NB4 (cell line): ENCODE measurements around the gene SH3BGRL3.

Experiments
- DNase-seq: peaks from one replicate; pipeline ENCODE4 v3.0.0; 2010; ENCODE audit warnings: low read depth
- H3K4me3 ChIP-seq: one replicate; pipeline ENCODE4 v1.5.1; 2011; ENCODE audit warnings: mild to moderate bottlenecking, low read depth, low read length, moderate library complexity
- CTCF ChIP-seq: IDR thresholded peaks from one replicate; pipeline ENCODE4 v1.5.1; 2012; ENCODE audit warnings: low read depth, low read length
- MAX ChIP-seq: IDR thresholded peaks from 2 replicates; pipeline ENCODE4 v1.6.1; 2011; ENCODE audit warnings: low read depth, low read length
- MYC ChIP-seq: IDR thresholded peaks from 2 replicates; pipeline ENCODE4 v1.6.1; 2011; ENCODE audit warnings: low read depth, low read length
- POLR2A ChIP-seq: IDR thresholded peaks from 2 replicates; pipeline ENCODE4 v1.6.1; 2011; ENCODE audit warnings: mild to moderate bottlenecking; ENCODE audit not compliant: insufficient read length; ENCODE audit errors: extremely low read depth

Gene SH3BGRL3

GRCh38 chr1:26252718-26253117 is 27.2 kb upstream of the SH3BGRL3 start:
- H3K4me3 ChIP-seq, result no peak overlapping the region
- no peak for TF ChIP-seq MAX
- no peak for TF ChIP-seq MYC
- no peak for TF ChIP-seq CTCF
- no peak for TF ChIP-seq POLR2A
- no peak for DNase-seq

GRCh38 chr1:26254404-26254803 is 25.5 kb upstream of the SH3BGRL3 start:
- TF ChIP-seq MYC, result no peak
- TF ChIP-seq CTCF, result no peak
- no peak for TF ChIP-seq MAX
- no peak for TF ChIP-seq POLR2A
- no peak overlapping the region for H3K4me3 ChIP-seq
- no peak for DNase-seq

- TF ChIP-seq MYC (no peak), POLR2A (no peak), MAX (no peak), CTCF (no peak)
Measured at GRCh38 chr1:26257222-26257621, 22.7 kb upstream of the SH3BGRL3 start.

GRCh38 chr1:26259005-26259404 is 20.9 kb upstream of the SH3BGRL3 start:
- H3K4me3 ChIP-seq, result no peak overlapping the region
- TF ChIP-seq MAX (no peak), POLR2A (no peak), MYC (no peak), CTCF (no peak)
- peak; percentile 7 for DNase-seq

More at GRCh38 chr1:26257222-26257621, 22.7 kb upstream of the SH3BGRL3 start:
- H3K4me3 ChIP-seq, result no peak overlapping the region
- no peak for DNase-seq

GRCh38 chr1:26259578-26259977 is 20.3 kb upstream of the SH3BGRL3 start:
- no peak overlapping the region for H3K4me3 ChIP-seq
- DNase-seq, result peak; percentile 77
- TF ChIP-seq CTCF, result no peak
- no peak for TF ChIP-seq POLR2A
- no peak for TF ChIP-seq MYC
- no peak for TF ChIP-seq MAX

GRCh38 chr1:26263212-26263611 is 16.7 kb upstream of the SH3BGRL3 start:
- DNase-seq, result no peak
- H3K4me3 ChIP-seq, result no peak overlapping the region
- TF ChIP-seq MYC (no peak), CTCF (no peak), MAX (no peak), POLR2A (no peak)
